Mesodermal cell (in vitro differentiated cells): ENCODE data around the gene RHBDD3.

Experiments
- H3K27ac ChIP-seq: 2 replicates; pipeline ENCODE4 v1.7.0; 2013; ENCODE audit warnings: mild to moderate bottlenecking, low read depth, low read length, moderate library complexity; ENCODE audit not compliant: severe bottlenecking
- H3K36me3 ChIP-seq: 2 replicates; pipeline ENCODE4 v1.7.1; 2013; ENCODE audit warnings: mild to moderate bottlenecking, low read length, moderate library complexity; ENCODE audit not compliant: control insufficient read depth, insufficient read depth
- H3K4me1 ChIP-seq: one replicate; pipeline ENCODE4 v1.7.1; 2013; ENCODE audit warnings: mild to moderate bottlenecking, low read length; ENCODE audit not compliant: insufficient read depth, control insufficient read depth, poor library complexity, severe bottlenecking
- H3K4me3 ChIP-seq: 2 replicates; pipeline ENCODE4 v1.7.0; 2013; ENCODE audit warnings: low read length, control low read depth, mild to moderate bottlenecking; ENCODE audit not compliant: insufficient read depth, poor library complexity, severe bottlenecking; ENCODE audit errors: extremely low read depth
- H3K9me3 ChIP-seq: 2 replicates; pipeline ENCODE4 v1.7.1; 2013; ENCODE audit warnings: mild to moderate bottlenecking, low read length, moderate library complexity; ENCODE audit not compliant: control insufficient read depth
- WGBS, 2 experiments: methylation state at CpG; one replicate each; pipeline ENCODE4 v1.1.5; 2013; ENCODE audit warnings: missing lambda C conversion rate in 2 of 2; ENCODE audit not compliant: insufficient coverage in 2 of 2; 5-methylcytosine and 5-hydroxymethylcytosine counted together

RHBDD3 gene

GRCh38 chr22:29310863-29311339 is 43.1 kb upstream of the RHBDD3 start:
- WGBS, 2 experiments: 49 to 51% methylated on average over 4 to 12 of the region's 18 CpGs
- Histone ChIP-seq H3K9me3 (no peaks in the 10 kb centered on the region), H3K4me1 (peaks cover 23% of the 10 kb centered on the region), H3K36me3 (peaks cover 22% of the 10 kb centered on the region), H3K27ac (peak overlapping the region; percentile 69), H3K4me3 (no peak overlapping the region)

GRCh38 chr22:29310065-29310862 is 42.5 kb upstream of the RHBDD3 start:
- H3K4me1 ChIP-seq: peaks cover 23% of the 10 kb centered on the region
- H3K9me3 ChIP-seq: no peaks in the 10 kb centered on the region
- H3K4me3 ChIP-seq: no peak overlapping the region
- H3K27ac ChIP-seq: peak overlapping the region; percentile 69
- 86 to 90% methylated on average over 16 to 21 of the region's 28 CpGs for WGBS, 2 experiments
- peaks cover 22% of the 10 kb centered on the region for H3K36me3 ChIP-seq

- peaks cover 22% of the 10 kb centered on the region for H3K36me3 ChIP-seq
- H3K9me3 ChIP-seq: no peaks in the 10 kb centered on the region
- peaks cover 23% of the 10 kb centered on the region for H3K4me1 ChIP-seq
- no peak overlapping the region for H3K27ac ChIP-seq
- 95 to 98% methylated on average over 10 to 17 of the region's 21 CpGs for WGBS, 2 experiments
- no peak overlapping the region for H3K4me3 ChIP-seq
Measured at GRCh38 chr22:29309332-29310064, 41.7 kb upstream of the RHBDD3 start.

GRCh38 chr22:29308791-29309262 is 41.0 kb upstream of the RHBDD3 start:
- peaks cover 21% of the 10 kb centered on the region for H3K4me1 ChIP-seq
- H3K36me3 ChIP-seq: peaks cover 22% of the 10 kb centered on the region
- no peak overlapping the region for H3K27ac ChIP-seq
- H3K9me3 ChIP-seq: no peaks in the 10 kb centered on the region
- H3K4me3 ChIP-seq: no peak overlapping the region
- WGBS, 2 experiments: 80 to 82% methylated on average over 5 to 13 of the region's 13 CpGs

- Histone ChIP-seq H3K36me3 (peaks cover 21% of the 10 kb centered on the region), H3K27ac (no peak overlapping the region), H3K4me1 (peaks cover 18% of the 10 kb centered on the region), H3K9me3 (no peaks in the 10 kb centered on the region), H3K4me3 (peak overlapping the region; percentile 71)
- WGBS, 2 experiments: 94 to 97% methylated on average over 49 to 50 of the region's 50 CpGs
Measured at GRCh38 chr22:29308148-29308790, 40.5 kb upstream of the RHBDD3 start.

GRCh38 chr22:29307596-29308147 is 39.9 kb upstream of the RHBDD3 start:
- peak overlapping the region; percentile 71 for H3K4me3 ChIP-seq
- H3K27ac ChIP-seq: no peak overlapping the region
- no peaks in the 10 kb centered on the region for H3K9me3 ChIP-seq
- peaks cover 18% of the 10 kb centered on the region for H3K4me1 ChIP-seq
- peaks cover 15% of the 10 kb centered on the region for H3K36me3 ChIP-seq
- WGBS, 2 experiments: 73 to 86% methylated on average over 16 to 18 of the region's 20 CpGs

GRCh38 chr22:29306835-29307595 is 39.2 kb upstream of the RHBDD3 start:
- Histone ChIP-seq H3K9me3 (no peaks in the 10 kb centered on the region), H3K36me3 (peaks cover 9% of the 10 kb centered on the region), H3K4me3 (peak overlapping the region; percentile 71), H3K27ac (peak overlapping the region; percentile 95), H3K4me1 (peaks cover 18% of the 10 kb centered on the region)
- WGBS, 2 experiments: 2 to 6% methylated on average over 41 to 54 of the region's 83 CpGs

- Histone ChIP-seq H3K27ac (peak within 1 kb of the TSS; percentile 95), H3K36me3 (peaks cover 2% of the 10 kb centered on the region), H3K4me1 (peaks cover 13% of the 10 kb centered on the region), H3K4me3 (peak within 1 kb of the TSS; percentile 71), H3K9me3 (no peaks in the 10 kb centered on the region)
- WGBS, 2 experiments: 0% methylated on average over 24 to 30 of the region's 40 CpGs
Measured at GRCh38 chr22:29306175-29306834, 38.5 kb upstream of the RHBDD3 start, which contains the start of gene GAS2L1. GAS2L1 (plus strand) TSS chr22:29306650; CDS start chr22:29308106, 1,456 bp downstream.

- H3K27ac ChIP-seq: peak overlapping the region; percentile 41
- peaks cover 4% of the 10 kb centered on the region for H3K36me3 ChIP-seq
- peak overlapping the region; percentile 71 for H3K4me3 ChIP-seq
- 71 to 76% methylated on average over 4 to 6 of the region's 7 CpGs for WGBS, 2 experiments
- H3K4me1 ChIP-seq: peaks cover 10% of the 10 kb centered on the region
- H3K9me3 ChIP-seq: no peaks in the 10 kb centered on the region
Measured at GRCh38 chr22:29305836-29306174, 38.0 kb upstream of the RHBDD3 start.
